Breast epithelium (tissue), 3 donors: ENCODE results near the gene RXFP1.

Experiments
- POLR2A ChIP-seq: fragments of 450-650 bp; IDR thresholded peaks from one replicate; pipeline ENCODE4 v1.6.1; 2016; ENCODE audit warnings: antibody characterized with exemption, mild to moderate bottlenecking, moderate library complexity
- POLR2AphosphoS5 ChIP-seq, 3 donors: sonication (generic); formaldehyde crosslinking; IDR thresholded peaks; one replicate each; pipeline ENCODE4 v1.6.1; 2017; ENCODE audit warnings: antibody characterized with exemption in 3 of 3
- TF ChIP-seq, protein P1 (sequence below), 3 donors: fragments of 450-650 bp; IDR thresholded peaks; one replicate each; pipeline ENCODE4 v1.5.1; 2016 to 2017; ENCODE audit warnings: antibody characterized with exemption in 3 of 3, mild to moderate bottlenecking in 3 of 3, moderate library complexity in 3 of 3

DNA sequence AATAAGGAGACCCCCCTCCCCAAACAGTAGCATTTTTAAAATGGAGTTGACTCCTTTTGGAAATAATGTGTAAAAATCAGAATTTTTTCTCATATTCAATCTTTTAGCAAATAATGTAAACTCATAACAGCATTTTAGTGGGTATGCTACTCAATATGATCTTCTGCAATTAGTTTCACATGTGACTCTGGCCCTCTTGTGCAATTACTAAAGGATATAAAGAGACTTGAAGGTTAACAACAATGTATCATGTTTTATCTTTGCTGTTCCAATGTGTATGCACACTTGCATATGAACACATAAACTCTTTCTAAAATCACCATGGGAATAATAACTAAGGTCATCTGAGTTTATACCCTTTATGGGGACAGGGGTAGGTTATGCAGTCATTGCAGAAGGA is 39.9 kb upstream of the RXFP1 start:
- TF ChIP-seq POLR2AphosphoS5 (IDR thresholded peaks at IDR 0.05) (no peak), POLR2A (no peak)
- TF ChIP-seq, protein P1, sequence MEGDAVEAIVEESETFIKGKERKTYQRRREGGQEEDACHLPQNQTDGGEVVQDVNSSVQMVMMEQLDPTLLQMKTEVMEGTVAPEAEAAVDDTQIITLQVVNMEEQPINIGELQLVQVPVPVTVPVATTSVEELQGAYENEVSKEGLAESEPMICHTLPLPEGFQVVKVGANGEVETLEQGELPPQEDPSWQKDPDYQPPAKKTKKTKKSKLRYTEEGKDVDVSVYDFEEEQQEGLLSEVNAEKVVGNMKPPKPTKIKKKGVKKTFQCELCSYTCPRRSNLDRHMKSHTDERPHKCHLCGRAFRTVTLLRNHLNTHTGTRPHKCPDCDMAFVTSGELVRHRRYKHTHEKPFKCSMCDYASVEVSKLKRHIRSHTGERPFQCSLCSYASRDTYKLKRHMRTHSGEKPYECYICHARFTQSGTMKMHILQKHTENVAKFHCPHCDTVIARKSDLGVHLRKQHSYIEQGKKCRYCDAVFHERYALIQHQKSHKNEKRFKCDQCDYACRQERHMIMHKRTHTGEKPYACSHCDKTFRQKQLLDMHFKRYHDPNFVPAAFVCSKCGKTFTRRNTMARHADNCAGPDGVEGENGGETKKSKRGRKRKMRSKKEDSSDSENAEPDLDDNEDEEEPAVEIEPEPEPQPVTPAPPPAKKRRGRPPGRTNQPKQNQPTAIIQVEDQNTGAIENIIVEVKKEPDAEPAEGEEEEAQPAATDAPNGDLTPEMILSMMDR (IDR thresholded peaks at IDR 0.05), result no peak
